Left ventricle myocardium inferior (tissue), 1 donor: ENCODE results near the gene ERC1. TPM values are rescaled to one million over a fixed set of nuclear protein-coding genes. Genes with fewer than 3 reads are reported as not detected.

Source experiments
- DNase-seq: peaks from one replicate; pipeline ENCODE4 v3.0.0-alpha.2; 2020
- H3K27ac ChIP-seq: fragments of 200-600 bp; replicated peaks from 2 replicates; pipeline ENCODE4 v1.8.0; 2021
- H3K27me3 ChIP-seq: fragments of 200-600 bp; 2 replicates; pipeline ENCODE4 v1.8.0; 2021; ENCODE audit warnings: low read depth
- H3K36me3 ChIP-seq: fragments of 200-600 bp; 2 replicates; pipeline ENCODE4 v1.8.0; 2021
- H3K4me1 ChIP-seq: fragments of 200-600 bp; 2 replicates; pipeline ENCODE4 v1.8.0; 2021
- H3K4me3 ChIP-seq: fragments of 200-600 bp; 2 replicates; pipeline ENCODE4 v1.8.0; 2021; ENCODE audit warnings: mild to moderate bottlenecking, moderate library complexity
- H3K9me3 ChIP-seq: fragments of 200-600 bp; replicated peaks from 2 replicates; pipeline ENCODE4 v1.8.0; 2021
- intact Hi-C: fragments of 100-400 bp; cut with micrococcal nuclease; formaldehyde crosslinking; loops from one replicate; pipeline ENCODE4 v1.11.0; 2022
- total RNA-seq: library from RNA; stranded (reverse); fragmentation: NEBNext Ultra II Directional; extraction: Animal tissue kit (Norgen Biotek cat#: 25700); gene quantifications from one replicate; pipeline ENCODE4 v1.2.1, GENCODE V29; 2021
- TF ChIP-seq, protein P1 (sequence below): fragments of 200-600 bp; IDR thresholded peaks from 2 replicates; pipeline ENCODE4 v1.8.0; 2021; ENCODE audit warnings: antibody characterized with exemption, mild to moderate bottlenecking, borderline replicate concordance
- donor health status: DM: no; HTN: yes; CAD: no; lungs with severe emphysema.

The ERC1 gene
- total RNA-seq, 1 donor from 2014 or later = 50.8 TPM

DNA sequence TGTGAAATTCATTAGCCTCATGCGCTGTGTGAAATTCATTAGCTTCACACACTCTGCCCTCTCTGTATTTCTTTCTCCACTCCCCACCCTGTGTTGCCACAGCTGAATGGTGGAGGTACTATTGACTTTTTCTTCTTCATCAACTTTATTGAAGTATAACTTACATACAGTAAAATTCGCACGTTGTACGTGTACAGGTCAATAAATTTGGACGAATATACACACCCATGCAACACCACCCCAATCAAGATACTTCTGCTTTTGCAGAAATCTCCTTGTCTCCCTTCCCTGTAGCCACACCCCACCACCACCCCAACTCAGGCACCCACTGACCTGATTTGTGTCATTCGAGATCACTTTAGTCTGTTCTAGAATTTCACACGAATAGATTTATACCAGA, 551.6 kb downstream of the ERC1 start:
- no peaks in the 10 kb centered on the region for H3K4me1 ChIP-seq
- intact Hi-C loops = no loop called here
- no peak overlapping the region for H3K4me3 ChIP-seq
- no peak for DNase-seq
- TF ChIP-seq, protein P1, sequence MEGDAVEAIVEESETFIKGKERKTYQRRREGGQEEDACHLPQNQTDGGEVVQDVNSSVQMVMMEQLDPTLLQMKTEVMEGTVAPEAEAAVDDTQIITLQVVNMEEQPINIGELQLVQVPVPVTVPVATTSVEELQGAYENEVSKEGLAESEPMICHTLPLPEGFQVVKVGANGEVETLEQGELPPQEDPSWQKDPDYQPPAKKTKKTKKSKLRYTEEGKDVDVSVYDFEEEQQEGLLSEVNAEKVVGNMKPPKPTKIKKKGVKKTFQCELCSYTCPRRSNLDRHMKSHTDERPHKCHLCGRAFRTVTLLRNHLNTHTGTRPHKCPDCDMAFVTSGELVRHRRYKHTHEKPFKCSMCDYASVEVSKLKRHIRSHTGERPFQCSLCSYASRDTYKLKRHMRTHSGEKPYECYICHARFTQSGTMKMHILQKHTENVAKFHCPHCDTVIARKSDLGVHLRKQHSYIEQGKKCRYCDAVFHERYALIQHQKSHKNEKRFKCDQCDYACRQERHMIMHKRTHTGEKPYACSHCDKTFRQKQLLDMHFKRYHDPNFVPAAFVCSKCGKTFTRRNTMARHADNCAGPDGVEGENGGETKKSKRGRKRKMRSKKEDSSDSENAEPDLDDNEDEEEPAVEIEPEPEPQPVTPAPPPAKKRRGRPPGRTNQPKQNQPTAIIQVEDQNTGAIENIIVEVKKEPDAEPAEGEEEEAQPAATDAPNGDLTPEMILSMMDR = no peak
- no peaks in the 10 kb centered on the region for H3K36me3 ChIP-seq
- peaks cover 11% of the 10 kb centered on the region for H3K9me3 ChIP-seq
- peaks cover 17% of the 10 kb centered on the region for H3K27me3 ChIP-seq
- H3K27ac ChIP-seq = no peak overlapping the region

DNA sequence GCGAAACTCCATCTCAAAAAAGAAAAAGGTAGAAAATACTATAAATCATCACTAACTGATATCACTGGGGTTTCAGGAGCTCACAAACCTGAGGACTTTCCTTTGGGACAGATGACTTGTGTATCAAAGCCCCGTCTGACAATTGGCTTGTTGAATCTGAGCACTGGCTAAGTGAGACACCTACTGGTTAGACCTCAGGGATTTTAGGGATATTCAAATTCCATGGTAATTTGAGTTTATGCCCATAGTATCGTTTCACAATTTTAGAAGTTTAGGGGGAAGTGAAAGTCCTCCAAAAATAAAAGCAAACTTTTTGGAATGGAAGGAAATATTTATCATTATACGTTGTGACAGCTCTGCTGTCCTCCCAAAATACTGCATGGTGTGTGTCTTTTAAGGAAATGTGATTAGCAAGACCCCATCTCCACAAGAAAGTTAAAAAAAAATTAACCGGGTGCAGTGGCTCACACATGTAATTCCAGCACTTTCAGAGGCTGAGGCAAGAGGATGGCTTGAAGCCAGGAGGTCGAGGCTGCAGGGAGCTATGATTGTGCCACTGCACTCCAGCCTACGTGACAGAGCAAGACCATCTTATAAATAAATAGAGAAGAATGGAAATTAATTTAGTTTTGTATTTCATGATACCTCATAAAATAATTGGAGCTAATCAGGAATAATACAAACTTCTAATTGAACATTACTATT, 554.1 kb downstream of the ERC1 start:
- H3K4me1 ChIP-seq = no peaks in the 10 kb centered on the region

More for the DNA sequence above, 554.1 kb downstream of the ERC1 start:
- DNase-seq = peak; percentile 20
- no peak overlapping the region for H3K27ac ChIP-seq
- H3K27me3 ChIP-seq = no peaks in the 10 kb centered on the region
- H3K9me3 ChIP-seq = peaks cover 11% of the 10 kb centered on the region
- no peak overlapping the region for H3K4me3 ChIP-seq
- intact Hi-C loops = no loop called here
- TF ChIP-seq, protein P1 = peak; percentile 35
- H3K36me3 ChIP-seq = no peaks in the 10 kb centered on the region

Other genes starting within 250 kb of the ERC1 start
- 289 TPM for gene WNK1, start 238.6 kb upstream of the ERC1 start, total RNA-seq
- 9.3 TPM for gene RAD52, start 41.5 kb upstream of the ERC1 start, total RNA-seq